ENCODE measurements around the gene PBX1.

The PBX1 gene

DNA sequence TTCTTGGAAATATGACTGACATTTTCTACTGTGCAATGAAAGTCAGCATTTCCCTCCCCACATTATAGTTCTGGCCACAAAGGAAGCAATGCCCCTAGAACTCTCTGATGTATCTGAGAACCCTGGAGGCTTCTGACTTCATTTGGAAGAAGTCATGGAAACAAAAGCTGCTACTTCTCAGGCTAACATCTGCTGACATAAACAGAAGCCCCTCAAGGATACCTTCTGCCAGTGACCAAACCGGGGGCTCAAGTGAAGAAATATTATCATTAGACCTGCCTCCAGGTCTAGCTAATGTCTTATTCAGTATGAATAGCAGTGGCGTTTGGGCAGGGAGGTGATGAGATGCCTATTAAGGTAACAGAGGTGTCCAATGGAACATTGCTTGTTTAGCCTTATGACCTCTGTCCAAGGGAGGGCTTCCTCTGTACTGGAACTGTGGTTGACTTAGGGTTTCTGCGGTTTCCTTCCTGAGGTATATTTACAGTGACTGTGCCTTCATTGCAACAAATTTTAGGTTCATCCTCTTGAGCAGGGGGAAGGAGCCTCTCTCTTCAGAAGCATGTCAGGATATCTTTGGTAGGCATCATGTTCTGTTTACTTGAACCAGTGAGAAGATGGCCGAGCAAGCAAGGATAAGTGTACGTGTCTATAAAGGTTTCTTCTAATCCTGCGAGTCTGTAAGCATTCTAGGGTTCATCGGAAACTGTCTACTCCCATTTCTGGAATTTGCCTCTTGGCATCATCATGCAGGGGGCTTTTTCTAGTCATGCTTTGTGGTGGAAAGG is 161.7 kb downstream of the PBX1 start:
- no peak for DNase-seq (ENCODE audit: low spot score)

DNA sequence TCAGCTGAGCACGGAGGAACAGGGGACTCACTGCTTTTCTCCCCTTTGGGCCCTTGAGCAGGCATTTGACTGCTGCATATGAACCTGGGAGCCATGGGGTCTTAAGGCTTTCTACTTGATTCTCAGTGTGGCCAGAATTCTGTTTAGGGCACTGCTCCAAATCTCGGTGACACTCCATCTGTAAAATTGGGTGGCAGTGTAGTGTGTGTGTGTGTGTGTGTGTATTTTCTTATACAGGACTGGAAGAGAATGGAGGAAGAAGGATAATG is 162.2 kb downstream of the PBX1 start:
- no peak for DNase-seq (ENCODE audit: low spot score)

DNA sequence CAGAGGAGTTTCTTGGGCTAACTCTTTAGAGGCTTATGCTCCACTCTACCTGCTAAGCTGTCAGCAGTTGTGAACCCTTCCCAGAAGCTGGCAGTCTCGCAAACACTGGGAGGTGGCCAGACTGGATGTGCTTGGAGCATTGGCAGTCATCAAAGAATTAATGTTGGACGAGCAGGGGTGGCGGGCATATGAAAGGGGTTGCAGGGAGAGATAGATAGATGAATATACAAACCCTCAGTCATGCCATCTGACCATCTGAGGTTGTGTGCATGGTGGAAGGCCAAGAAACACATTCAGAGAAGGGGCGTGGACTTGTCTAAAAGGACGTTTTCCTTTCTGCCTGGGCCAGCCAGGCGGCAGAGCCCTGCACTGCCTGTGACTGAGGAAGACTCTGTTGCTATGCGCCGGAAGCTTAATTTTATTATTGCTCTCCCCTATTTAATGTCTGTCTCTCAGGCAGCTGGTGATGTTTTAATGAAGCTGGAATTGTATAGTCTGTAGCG is 164.4 kb downstream of the PBX1 start:
- DNase-seq (ENCODE audit: low spot score): no peak

DNA sequence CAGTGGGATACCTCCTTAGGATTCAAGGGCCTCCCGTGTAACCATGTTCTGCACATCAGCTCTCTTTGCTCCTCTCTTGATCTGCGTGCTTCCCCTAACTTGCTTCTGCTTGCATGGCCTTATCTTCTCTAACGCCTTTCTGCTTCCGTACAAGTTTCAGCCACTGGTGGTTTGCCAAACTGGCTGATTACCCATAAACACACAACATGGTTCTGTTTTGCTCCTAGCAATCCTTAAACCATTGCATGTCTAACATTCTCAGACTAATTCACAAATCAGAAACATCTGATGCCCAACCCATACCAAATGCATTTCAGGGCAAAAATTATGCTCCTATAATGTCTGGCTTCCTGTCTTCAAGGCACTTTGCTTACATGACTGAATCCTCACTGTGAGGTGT is 166.4 kb downstream of the PBX1 start:
- no peak for DNase-seq (ENCODE audit: low spot score)

DNA sequence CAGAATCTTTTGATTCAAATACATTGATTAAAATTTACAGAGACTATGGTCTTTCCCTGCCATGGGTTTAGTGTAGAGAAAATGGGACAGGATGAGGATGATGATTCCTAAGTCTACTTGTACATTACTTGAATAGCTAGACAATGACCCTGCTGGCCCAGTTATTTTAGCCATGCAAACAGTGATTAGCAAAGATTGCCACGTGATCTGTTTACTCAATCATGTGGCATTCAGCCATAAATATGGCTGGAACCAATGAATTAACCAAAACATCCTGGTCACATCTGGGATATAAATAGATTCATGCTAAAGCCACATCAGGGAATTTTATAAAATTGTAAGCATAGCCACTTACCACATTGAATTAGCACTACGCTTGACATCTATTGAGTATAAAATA is 167.3 kb downstream of the PBX1 start:
- DNase-seq (ENCODE audit: low spot score): no peak

DNA sequence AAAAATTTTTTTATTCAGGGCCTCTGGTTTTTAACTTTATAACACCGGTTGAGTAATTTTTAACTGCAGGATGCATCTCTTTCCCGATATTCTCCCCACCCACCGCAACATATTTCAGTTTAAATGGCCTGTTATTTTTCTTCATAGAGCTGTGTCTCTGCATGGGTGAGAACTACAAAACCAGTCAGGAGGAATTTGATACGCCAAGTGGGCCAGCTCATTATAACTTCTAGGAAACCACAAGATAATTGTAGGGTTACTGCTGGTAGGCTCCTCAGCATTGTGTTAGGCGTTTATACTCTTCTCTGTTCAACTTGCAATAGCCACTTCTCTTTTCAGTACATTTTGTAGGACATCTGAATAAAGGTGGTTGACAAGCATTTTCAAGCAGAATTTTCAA is 169.7 kb downstream of the PBX1 start:
- no peak for DNase-seq (ENCODE audit: low spot score)

DNA sequence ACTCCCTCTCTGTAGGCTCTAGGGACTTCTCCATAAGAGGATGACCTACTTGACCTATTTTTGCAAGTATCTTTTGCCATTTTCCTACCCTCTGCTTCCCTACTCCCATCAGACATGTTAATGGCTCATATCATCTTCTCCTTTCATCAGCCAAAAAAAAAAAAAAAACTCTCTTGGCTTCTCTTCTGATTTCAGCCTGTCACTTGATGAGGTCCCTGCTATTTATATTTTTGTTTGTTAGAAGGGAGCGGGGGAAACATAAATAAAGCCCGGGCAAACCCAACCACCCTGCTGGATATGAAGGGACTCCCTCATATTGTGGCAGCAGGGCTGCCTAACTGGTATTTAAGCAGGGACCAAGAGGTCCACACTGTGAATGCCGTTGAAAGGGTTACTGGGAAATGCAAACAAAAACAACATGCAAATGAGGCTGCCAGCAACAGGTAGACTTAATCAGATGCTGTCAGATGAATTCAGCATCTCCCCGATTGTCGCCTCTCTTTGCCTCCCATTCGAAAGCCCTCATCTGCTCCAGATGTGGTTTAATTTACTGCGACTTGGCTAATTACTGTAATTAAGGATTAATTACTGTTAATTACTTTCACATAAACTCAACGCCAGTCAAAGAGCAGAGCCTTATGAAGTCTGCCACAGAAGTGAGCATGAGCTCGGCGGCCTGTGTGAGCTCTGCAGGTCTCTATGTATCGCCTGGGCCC is 172.3 kb downstream of the PBX1 start:
- no peak for DNase-seq (ENCODE audit: low spot score)

DNA sequence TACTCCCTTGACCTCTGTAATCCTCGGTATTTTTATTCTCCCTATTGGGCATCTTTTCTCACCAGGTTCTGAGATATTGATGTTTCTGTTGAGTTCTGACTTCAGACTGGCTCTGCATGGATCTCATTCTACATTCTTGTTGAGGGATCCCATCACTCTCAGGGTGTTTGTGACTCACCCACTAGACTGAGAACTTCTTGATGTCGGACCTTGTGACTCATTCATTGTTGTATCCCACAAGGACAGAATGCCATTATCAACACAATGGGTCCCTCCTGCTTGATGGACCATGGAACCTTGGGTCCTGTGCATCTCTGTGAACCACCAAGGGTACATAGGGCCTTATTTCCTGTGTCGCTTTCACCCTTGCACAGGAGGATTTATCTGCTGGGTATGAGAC is 174.1 kb downstream of the PBX1 start:
- DNase-seq (ENCODE audit: low spot score): peak; percentile 2

DNA sequence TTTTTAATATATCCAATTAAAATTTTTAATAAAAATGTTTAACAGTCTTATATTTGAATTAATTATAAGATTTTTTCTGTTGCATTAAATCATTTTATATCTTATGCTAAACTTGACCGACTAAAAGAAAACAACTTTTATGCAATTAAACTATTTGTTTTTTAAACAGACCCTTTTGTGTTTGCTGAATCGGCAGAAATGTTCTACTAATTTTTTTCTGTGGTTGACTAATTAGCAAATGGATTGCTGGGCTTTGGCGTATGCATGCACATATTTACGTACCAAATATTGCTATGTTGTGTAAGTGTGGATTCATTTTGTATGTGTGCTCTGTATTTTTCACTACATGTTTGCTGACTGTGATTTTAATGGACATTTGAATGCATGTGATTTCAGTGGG is 174.8 kb downstream of the PBX1 start:
- DNase-seq (ENCODE audit: low spot score): no peak

DNA sequence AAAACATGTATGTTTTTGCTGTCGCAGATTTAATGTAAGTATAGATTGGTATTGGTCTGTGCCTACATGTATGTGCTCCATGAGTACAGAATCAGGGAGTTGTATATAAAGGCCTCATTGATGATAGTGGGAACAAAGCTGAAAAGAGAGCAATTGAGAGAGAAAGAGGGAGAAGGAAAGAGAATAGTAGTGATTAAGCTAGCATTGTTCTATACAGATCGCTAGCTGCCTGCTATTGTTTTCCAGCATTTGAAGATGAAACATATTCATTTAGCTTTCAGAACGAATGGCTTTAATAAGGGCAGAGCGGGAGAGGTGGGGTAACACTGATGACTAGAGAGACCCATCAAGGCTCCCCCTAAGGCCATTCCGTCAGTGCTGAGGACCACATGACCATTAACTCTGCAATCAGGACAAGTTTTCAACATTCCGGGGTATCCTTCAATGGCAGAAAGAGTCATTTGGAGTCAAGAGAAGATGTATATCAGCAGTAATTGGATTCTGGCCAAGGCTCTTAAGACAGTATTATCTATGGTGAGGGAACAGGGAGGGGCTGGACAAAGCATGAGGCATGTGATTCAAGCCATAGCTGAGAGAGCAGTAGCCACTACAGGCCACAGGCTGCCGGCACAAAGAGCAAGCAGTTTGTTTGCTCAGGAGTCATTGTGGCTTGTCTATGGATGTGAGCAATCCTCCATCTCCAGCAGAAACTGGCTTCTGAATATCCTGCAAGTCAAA is 176.5 kb downstream of the PBX1 start:
- DNase-seq (ENCODE audit: low spot score): no peak

DNA sequence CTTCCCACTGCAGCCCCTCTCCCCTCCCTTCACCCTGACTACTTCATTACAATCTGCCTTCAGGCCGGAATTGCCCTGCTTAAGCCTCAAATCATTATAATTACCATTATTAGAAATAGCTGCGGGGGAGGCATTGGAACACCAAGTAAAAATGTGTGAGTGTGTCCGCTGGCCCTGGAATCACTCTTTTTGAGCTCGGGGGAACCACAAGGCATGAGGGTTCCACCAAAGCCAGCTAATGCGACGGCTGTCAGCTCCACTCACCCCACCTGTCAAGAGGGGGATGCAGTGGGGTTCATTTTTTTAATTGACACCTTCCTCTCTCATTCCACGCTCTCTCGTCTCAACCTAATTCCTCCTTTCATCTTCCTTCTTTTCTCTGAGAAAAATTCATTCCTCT is 177.2 kb downstream of the PBX1 start:
- no peak for DNase-seq (ENCODE audit: low spot score)

DNA sequence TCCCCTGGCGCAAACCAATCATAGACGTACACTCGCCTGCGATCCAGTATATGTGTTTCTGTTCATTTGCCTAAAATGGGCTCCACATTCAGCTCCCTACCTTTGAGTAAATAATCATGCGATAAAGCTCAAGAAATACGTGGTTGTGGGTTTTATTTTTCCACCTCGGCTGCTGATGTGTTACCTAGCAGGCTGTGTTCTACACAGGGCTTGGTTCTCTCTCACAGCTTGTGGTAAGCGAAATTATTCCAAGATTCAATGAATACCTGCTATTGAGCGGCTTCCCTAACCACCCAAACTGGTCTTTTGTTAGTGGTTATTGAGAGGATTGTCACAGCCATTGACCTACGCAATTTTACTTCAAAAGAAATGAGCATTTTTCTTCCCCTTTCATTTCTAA is 180.2 kb downstream of the PBX1 start:
- no peak for DNase-seq (ENCODE audit: low spot score)

DNA sequence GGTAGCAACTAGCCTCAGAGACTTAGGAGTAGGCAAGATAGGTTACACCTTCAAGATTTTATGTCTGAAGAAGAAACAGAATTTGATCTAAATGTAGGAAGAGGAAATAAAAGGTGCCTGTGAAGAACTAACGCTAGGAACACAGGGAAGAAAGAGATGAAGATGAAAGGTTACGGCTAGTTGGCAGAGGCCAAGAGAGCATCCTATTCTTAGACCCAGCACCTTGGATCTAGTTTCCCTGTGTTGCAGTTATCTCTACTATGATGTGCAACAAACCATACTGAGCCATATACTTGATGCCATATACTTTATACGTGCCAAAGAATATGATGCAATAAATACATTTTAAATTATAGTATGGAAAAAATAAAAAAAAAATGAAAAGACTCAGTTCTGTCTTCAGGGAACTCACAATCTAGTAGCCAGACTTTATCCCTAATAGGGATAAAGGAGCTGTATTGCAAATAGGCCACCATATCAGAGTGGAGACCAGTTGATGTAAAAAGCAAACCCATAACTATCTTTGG is 181.1 kb downstream of the PBX1 start:
- no peak for DNase-seq (ENCODE audit: low spot score)

DNA sequence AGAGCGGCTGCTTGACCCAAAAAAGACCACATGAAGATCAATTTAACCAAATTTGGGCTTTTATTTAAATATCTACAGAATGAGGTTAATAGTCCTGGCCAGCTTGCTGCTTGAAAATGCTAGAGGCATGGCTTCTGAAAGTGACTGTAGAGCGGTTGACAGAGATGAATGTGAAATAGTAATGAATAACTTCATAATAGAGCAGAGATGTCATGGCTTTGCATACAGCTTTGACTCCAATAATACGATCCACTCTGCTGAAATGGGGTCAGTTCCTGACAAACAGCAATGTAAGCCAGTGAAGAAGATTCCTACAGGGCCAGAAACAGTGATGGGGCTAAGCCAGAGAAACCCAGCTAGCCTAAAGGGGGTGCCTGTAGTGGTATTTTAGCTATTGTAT is 183.8 kb downstream of the PBX1 start:
- DNase-seq (ENCODE audit: low spot score): no peak

DNA sequence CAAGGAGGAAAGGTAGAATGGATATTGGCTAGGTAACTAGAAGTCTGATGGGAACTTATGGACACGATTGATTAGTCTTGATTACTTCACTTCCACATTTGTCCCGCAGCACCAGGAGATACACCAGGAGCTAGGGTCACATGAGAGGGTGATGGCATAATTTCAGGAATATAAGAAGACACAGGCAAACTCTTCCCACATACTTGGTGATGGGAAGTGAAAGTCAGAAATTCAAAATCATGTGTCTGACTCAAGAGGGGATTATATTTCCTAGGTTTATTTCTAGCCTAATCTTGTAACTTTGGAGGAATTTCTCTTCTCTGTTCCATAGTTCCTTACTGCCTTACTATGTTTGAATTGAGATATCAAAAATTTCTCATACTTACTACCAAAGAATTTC is 185.0 kb downstream of the PBX1 start:
- no peak for DNase-seq (ENCODE audit: low spot score)

DNA sequence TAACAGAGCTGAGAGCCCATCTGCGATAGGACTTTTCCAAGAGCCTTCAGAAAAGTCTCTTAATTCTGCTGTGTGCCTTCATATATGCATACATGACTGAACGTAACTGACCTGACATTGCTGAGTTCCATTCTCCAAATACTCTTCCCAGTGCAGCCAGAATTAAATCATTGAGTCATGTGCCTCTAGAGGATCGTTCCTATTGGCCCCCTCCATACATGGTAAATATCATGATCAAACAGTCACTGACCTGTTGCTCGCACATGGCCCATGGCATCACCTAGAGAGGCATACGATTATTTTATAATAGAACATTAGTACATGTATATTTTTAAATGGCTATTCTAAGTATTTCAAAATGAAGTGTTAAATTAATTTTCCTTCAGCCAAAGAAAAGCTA is 186.8 kb downstream of the PBX1 start:
- no peak for DNase-seq (ENCODE audit: low spot score)

DNA sequence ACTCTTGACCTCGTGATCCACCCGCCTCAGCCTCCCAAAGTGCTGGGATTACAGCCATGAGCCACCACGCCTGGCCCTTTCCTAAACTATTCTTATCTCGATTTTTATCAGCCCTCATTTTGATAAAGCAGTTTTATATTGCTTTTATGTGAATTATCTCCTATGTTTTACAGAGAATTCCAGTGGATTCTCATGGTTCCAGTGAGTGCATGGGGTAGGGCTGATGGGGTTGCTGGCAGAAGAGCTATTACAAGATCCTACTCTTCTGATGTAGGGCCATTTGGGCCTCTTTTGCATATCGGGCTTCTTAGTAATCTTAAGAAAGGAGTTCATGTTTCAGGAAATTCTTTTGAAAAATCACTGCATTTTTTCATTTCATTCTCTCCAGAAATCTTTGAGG is 187.6 kb downstream of the PBX1 start:
- DNase-seq (ENCODE audit: low spot score): no peak

DNA sequence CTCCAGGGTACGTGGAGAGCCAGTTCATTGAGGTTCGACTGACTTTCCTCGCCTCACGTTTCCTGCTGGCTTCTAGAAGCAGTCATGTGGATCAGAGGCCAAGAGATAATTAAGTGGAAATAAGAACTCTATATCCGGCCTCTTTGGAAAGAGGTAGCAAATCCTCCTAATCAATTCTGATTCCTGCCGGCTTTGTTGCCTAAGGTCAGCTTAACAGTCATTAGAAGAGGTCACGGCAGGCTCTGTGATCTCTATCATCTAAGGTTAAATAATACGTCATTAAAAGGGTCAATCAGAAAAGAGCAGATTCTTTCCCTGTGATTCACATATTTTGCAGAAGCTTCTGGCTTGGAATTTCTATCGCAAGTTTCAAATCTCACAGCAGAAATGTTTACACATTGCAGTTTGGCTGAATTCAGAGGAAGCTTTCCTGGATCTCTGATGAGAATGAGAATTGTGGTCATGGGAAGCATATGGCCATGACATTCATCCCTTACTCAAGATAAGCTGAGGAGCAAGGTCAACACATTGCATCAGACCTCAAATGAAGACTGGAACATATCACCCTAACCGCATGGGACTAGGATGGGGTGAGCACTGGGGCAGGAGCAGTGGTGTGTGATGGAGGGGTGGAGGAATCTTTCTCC is 189.4 kb downstream of the PBX1 start:
- DNase-seq (ENCODE audit: low spot score): no peak

DNA sequence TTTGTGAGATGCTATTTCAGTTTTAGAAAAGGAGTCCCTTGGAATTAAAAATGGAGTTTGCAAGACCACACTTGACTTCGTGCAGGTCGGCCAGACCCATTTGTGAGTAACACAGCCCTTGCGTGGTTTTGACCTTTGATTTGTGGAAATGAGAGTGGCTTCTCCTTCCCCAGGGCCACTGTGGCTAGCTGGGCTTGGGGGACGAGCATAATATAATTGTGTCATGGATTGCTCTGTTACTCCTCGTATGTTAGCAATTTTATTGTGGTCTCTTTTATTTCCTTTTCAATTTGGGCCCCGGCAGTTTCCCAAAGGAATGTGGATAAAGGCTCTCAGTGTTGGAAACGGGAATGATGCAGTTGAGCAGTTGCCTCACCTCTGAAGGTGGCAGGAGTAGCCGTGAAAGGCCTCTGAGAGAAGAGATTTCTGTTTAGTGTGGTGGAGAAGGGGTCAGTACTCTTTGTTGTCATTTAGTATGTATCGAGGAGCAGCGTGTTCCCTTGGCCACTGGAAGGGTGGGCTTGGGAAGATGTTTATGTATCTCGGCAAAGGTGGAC is 194.6 kb downstream of the PBX1 start:
- DNase-seq (ENCODE audit: low spot score): no peak

DNA sequence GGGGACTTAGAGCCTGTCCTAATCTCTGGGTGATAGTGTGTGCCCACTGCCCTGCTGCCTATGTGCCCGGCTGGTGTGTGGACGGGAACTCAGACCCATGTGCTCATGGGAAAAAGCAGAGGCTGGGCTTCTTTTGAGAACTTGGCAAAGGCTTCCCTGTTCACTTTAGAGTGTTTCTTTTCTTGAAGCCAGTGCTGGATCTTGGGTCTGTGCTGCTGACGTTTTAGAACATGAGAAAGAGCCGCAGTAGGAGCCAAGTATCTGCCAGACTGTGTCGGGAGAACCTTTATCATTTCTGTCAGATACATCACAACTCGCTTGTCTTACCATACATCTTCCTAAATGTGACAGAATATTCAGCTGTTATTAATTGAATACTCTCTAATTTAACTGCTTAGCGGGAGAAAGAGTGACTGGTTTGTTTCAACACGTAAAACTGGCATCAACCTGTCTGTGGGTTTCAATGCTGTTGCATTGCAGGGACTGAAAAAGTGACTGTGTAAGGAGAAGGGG is 195.2 kb downstream of the PBX1 start:
- no peak for DNase-seq (ENCODE audit: low spot score)

DNA sequence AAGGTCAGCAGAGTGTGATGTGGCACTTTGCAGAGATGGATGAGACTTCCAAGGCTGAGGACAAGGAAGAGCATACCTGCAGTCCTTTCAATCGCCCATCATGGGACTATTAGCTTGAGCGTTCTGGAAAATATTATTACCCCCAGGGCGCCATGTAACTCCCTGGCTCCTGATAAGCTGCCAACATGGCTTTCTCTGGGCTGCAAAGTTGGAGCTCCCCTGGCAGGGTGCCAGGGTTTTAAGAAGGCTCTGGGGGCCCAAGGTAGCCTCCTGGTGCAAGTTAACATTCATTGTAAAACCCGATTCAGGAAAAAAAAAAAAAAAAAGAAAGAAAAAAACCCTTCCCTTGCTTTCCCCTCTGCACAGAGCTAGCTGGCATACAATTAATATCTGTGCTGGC is 196.7 kb downstream of the PBX1 start:
- DNase-seq (ENCODE audit: low spot score): no peak

DNA sequence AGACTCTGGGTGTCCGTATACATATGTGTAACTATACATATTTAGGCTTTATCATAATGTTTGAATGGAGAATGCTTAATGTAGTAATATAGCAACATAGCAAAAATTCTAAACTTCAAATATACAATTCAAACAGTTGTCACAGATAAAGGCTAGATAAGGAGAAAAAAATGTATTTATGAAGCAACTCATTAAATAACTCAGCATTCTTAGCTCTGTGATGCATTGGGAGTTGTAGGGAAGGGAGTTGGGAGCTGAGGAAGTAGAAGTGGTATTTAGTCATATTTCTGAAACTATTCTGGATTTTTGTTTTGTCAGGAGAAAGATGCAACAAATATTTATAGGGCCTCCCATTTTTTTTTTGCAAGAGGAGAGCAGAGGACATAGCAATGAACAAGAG is 197.8 kb downstream of the PBX1 start:
- no peak for DNase-seq (ENCODE audit: low spot score)
